A172 (cell line): ENCODE measurements around the gene DNAJB1. TPM values are rescaled to one million over a fixed set of nuclear protein-coding genes. Genes with fewer than 3 reads are reported as not detected.
"Not testable (repeated sequence)": the region's sequence is repeated elsewhere in the genome, so short reads cannot be mapped to it uniquely, and the experiment has no call there.

Source experiments
- DNase-seq: peaks from one replicate; pipeline ENCODE4 v3.0.0-alpha.2; 2015; ENCODE audit warnings: low spot score
- total RNA-seq: library from RNA; depleted of rRNA; stranded (reverse); fragments of >200 nt; shearing (Covaris generic); gene quantifications from 2 replicates; pipeline ENCODE4 v1.2.3, GENCODE V29; 2014; rRNA removed

The DNAJB1 gene
- 216 and 229 TPM in 2 replicates for total RNA-seq

GRCh38 chr19:14517840-14518505 is at the start of gene DNAJB1:
DNAJB1 (minus strand) TSS chr19:14518397; CDS start chr19:14518349, 48 bp downstream.
- DNase-seq = peak; percentile 62

- no peak for DNase-seq
Observed at GRCh38 chr19:14567079-14567478, 48.9 kb upstream of the DNAJB1 start.

- no peak for DNase-seq
Observed at GRCh38 chr19:14566712-14567077, 48.5 kb upstream of the DNAJB1 start.

- no peak for DNase-seq
Observed at GRCh38 chr19:14565765-14566711, 47.8 kb upstream of the DNAJB1 start.

GRCh38 chr19:14565298-14565679 is 47.1 kb upstream of the DNAJB1 start:
- no peak for DNase-seq

- not testable (repeated sequence) for DNase-seq
Observed at GRCh38 chr19:14564652-14565297, 46.6 kb upstream of the DNAJB1 start.

- DNase-seq = peak; percentile 24
Observed at GRCh38 chr19:14563989-14564651, 45.9 kb upstream of the DNAJB1 start.

- no peak for DNase-seq
Observed at GRCh38 chr19:14563590-14563926, 45.4 kb upstream of the DNAJB1 start.

- DNase-seq = no peak
Observed at GRCh38 chr19:14562660-14563589, 44.7 kb upstream of the DNAJB1 start.

- DNase-seq = peak; percentile 58
Observed at GRCh38 chr19:14561847-14562351, 43.7 kb upstream of the DNAJB1 start.

GRCh38 chr19:14561249-14561648 is 43.1 kb upstream of the DNAJB1 start:
- no peak for DNase-seq

GRCh38 chr19:14560776-14561108 is 42.5 kb upstream of the DNAJB1 start:
- no peak for DNase-seq

GRCh38 chr19:14559916-14560775 is 41.9 kb upstream of the DNAJB1 start:
- DNase-seq = no peak

GRCh38 chr19:14558370-14559066 is 40.3 kb upstream of the DNAJB1 start:
- no peak for DNase-seq

- DNase-seq = peak; percentile 82
Observed at GRCh38 chr19:14556662-14557188, 38.5 kb upstream of the DNAJB1 start.

GRCh38 chr19:14555918-14556661 is 37.9 kb upstream of the DNAJB1 start:
- DNase-seq = peak; percentile 62

- DNase-seq = no peak
Observed at GRCh38 chr19:14554382-14554812, 36.2 kb upstream of the DNAJB1 start.

- DNase-seq = no peak
Observed at GRCh38 chr19:14553939-14554243, 35.7 kb upstream of the DNAJB1 start.
